HG02884 (cell line): ENCODE measurements around the gene KRTAP15-1.

ENCODE experiments used
- ATAC-seq: cut with Tn5 transposase; IDR thresholded peaks from one replicate; pipeline ENCODE4 v1.9.1; 2021; ENCODE audit warnings: mild to moderate bottlenecking, moderate library complexity; ENCODE audit not compliant: unreplicated experiment

The KRTAP15-1 gene

GRCh38 chr21:30486180-30486579, 46.1 kb downstream of the KRTAP15-1 start:
- ATAC-seq, result no peak

GRCh38 chr21:30487336-30487735, 47.3 kb downstream of the KRTAP15-1 start, which contains the start of gene KRTAP19-2:
Gene KRTAP19-2, minus strand, starts transcription at chr21:30487436. Its CDS starts 88 bp downstream, at chr21:30487348.
- no peak for ATAC-seq
